Hepatocyte (in vitro differentiated cells): ENCODE data around the gene SH3BGR. TPM values are rescaled to one million over a fixed set of nuclear protein-coding genes. Genes with fewer than 3 reads are reported as not detected.

Source experiments
- DNase-seq: peaks from one replicate; pipeline ENCODE4 v3.0.0-alpha.2; 2016; ENCODE audit warnings: low spot score
- H2AFZ ChIP-seq: fragments of 200-600 bp; sonication (generic); 2 replicates; pipeline ENCODE4 v1.6.0; 2016; ENCODE audit warnings: antibody characterized with exemption, mild to moderate bottlenecking
- H3K27ac ChIP-seq: fragments of 200-600 bp; sonication (generic); 2 replicates; pipeline ENCODE4 v1.5.1; 2016; ENCODE audit warnings: mild to moderate bottlenecking
- H3K27me3 ChIP-seq: fragments of 200-600 bp; sonication (generic); 2 replicates; pipeline ENCODE4 v1.6.1; 2016
- H3K36me3 ChIP-seq: fragments of 200-600 bp; sonication (generic); replicated peaks from 2 replicates; pipeline ENCODE4 v1.5.1; 2016; ENCODE audit warnings: low read depth; ENCODE audit not compliant: insufficient read depth
- H3K4me1 ChIP-seq: fragments of 200-600 bp; sonication (generic); 2 replicates; pipeline ENCODE4 v1.5.1; 2016; ENCODE audit warnings: mild to moderate bottlenecking, moderate library complexity; ENCODE audit not compliant: insufficient read depth
- H3K4me2 ChIP-seq: fragments of 200-600 bp; sonication (generic); 2 replicates; pipeline ENCODE4 v1.6.0; 2016
- H3K4me3 ChIP-seq: fragments of 200-600 bp; sonication (generic); 2 replicates; pipeline ENCODE4 v1.5.1; 2016; ENCODE audit warnings: mild to moderate bottlenecking
- H3K79me2 ChIP-seq: fragments of 200-600 bp; sonication (generic); 2 replicates; pipeline ENCODE4 v1.6.0; 2017; ENCODE audit warnings: mild to moderate bottlenecking
- H3K9me2 ChIP-seq: fragments of 200-600 bp; sonication (generic); replicated peaks from 2 replicates; pipeline ENCODE4 v1.6.0; 2017; ENCODE audit warnings: mild to moderate bottlenecking; ENCODE audit not compliant: insufficient read depth
- H3K9me3 ChIP-seq: fragments of 200-600 bp; sonication (generic); 2 replicates; pipeline ENCODE4 v1.5.1; 2016; ENCODE audit warnings: low read depth, mild to moderate bottlenecking
- H4K20me1 ChIP-seq: fragments of 200-600 bp; sonication (generic); 2 replicates; pipeline ENCODE4 v1.6.0; 2016; ENCODE audit warnings: mild to moderate bottlenecking; ENCODE audit not compliant: insufficient read depth, poor library complexity, severe bottlenecking
- CTCF ChIP-seq: fragments of 200-600 bp; sonication (generic); IDR thresholded peaks from 2 replicates; pipeline ENCODE4 v1.5.1; 2016; ENCODE audit warnings: antibody characterized with exemption, mild to moderate bottlenecking; ENCODE audit not compliant: poor library complexity
- EZH2 ChIP-seq: fragments of 200-600 bp; sonication (generic); IDR thresholded peaks from 2 replicates; pipeline ENCODE4 v1.6.1; 2016; ENCODE audit warnings: antibody characterized with exemption, mild to moderate bottlenecking, borderline replicate concordance
- EZH2phosphoT487 ChIP-seq: fragments of 200-600 bp; sonication (generic); IDR thresholded peaks from one replicate; pipeline ENCODE4 v1.6.1; 2018; ENCODE audit warnings: antibody characterized with exemption, mild to moderate bottlenecking, low read depth, moderate library complexity; ENCODE audit not compliant: unreplicated experiment, severe bottlenecking
- WGBS: methylation state at CpG from one replicate; pipeline ENCODE4 v1.1.6; 2016; ENCODE audit warnings: low lambda C conversion rate; ENCODE audit errors: missing lambda C conversion rate; 5-methylcytosine and 5-hydroxymethylcytosine counted together
- polyA plus RNA-seq: library from polyadenylated mRNA; unstranded; fragments of >200 nt; fragmentation: Nextera tagmentation; extraction: Ambion mirVana; gene quantifications from 2 replicates; pipeline ENCODE4 v1.2.1, GENCODE V29; 2016
- total RNA-seq: library from RNA; depleted of rRNA; stranded (reverse); fragments of >200 nt; gene quantifications from 2 replicates; pipeline ENCODE4 v1.2.3, GENCODE V29; 2014

The SH3BGR gene
- total and polyA plus RNA-seq, 2 experiments from 2014 or later = 1.8 to 2.5 TPM

DNA sequence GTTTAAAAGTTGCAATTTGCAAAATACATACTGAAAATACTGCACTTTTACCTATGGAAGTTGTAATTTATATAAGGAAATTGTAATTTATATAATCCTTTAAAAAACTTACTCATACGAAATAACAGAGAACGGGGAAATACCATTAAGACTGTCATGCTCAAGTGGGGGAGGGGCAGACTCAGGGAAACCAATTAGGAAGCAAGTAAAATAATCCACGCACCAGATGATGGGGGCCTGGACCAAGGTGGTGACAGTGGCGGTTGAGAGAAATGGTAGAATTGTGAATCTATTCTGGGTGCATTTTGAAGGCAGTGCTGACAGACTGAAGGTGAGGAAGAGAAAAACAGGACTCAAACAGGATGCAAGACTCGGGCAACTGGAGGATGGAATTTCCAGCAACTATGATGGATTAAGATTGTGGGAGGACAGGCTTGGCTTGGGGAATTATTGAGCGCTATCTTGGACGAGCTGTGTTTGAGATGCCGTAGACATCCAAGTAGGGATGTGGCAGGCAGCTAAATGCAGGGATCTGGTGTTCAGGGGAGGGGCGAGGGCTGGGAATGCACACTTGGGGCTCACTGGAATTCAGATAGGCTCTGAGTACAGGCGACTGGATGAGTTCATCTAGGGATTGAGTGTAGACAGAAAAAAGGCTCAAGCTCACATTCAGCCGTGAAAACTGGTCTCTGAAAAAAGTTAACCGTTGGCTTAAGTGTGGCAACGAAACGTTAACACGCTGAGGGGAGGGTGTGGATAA, 7.2 kb upstream of the SH3BGR start:
- Histone ChIP-seq H3K27ac (peak overlapping the region; percentile 91), H3K27me3 (no peaks in the 10 kb centered on the region), H4K20me1 (no peaks in the 10 kb centered on the region), H3K9me3 (no peaks in the 10 kb centered on the region), H2AFZ (peak overlapping the region; percentile 85), H3K4me3 (peak overlapping the region; percentile 99), H3K4me1 (peaks cover 5% of the 10 kb centered on the region), H3K9me2 (no peaks in the 10 kb centered on the region), H3K79me2 (no peaks in the 10 kb centered on the region), H3K36me3 (no peaks in the 10 kb centered on the region), H3K4me2 (peak overlapping the region; percentile 95)
- TF ChIP-seq EZH2 (no peak), CTCF (no peak), EZH2phosphoT487 (no peak)
- peak; percentile 66 for DNase-seq
- WGBS = 12% methylated on average over 15 of the region's 15 CpGs

- WGBS = under 1% methylated on average over 80 of the region's 83 CpGs
- DNase-seq = peak; percentile 97
- no peaks in the 10 kb centered on the region for H3K9me3 ChIP-seq
- no peaks in the 10 kb centered on the region for H4K20me1 ChIP-seq
- H3K27ac ChIP-seq = peak within 1 kb of the TSS; percentile 91
- H3K79me2 ChIP-seq = no peaks in the 10 kb centered on the region
- H3K9me2 ChIP-seq = no peaks in the 10 kb centered on the region
- peak within 1 kb of the TSS; percentile 95 for H3K4me2 ChIP-seq
- peak within 1 kb of the TSS; percentile 85 for H2AFZ ChIP-seq
- H3K4me1 ChIP-seq = peaks cover 5% of the 10 kb centered on the region
- no peak for TF ChIP-seq EZH2phosphoT487
- peak; percentile 3 for TF ChIP-seq CTCF
- H3K27me3 ChIP-seq = no peaks in the 10 kb centered on the region
- peak within 1 kb of the TSS; percentile 99 for H3K4me3 ChIP-seq
- H3K36me3 ChIP-seq = no peaks in the 10 kb centered on the region
Measured at GRCh38 chr21:39445321-39446269, 6.2 kb upstream of the SH3BGR start, which contains the start of gene LCA5L. TSS of gene LCA5L (minus strand) at chr21:39445778. CDS start at chr21:39428493, 17,285 bp downstream.

DNA sequence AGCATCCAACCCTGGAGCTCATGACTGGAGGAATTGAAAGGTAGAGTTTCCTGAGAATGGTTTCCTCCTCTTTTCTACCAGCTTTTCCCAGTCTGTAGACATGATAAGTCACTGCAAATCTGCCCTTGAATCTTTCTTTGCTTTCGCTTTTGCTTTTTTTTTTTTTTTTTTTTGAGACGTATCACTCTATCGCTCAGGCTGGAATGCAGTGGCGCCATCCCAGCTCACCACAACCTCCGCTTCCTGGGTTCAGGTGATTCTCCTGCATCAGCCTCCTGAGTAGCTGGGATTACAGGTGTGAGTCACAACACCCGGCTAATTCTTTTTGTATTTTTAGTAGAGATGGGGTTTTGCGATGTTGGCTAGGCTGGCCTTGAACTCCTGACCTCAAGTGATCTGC, 4.5 kb upstream of the SH3BGR start:
- DNase-seq = no peak
- no peaks in the 10 kb centered on the region for H4K20me1 ChIP-seq
- H3K27me3 ChIP-seq = no peaks in the 10 kb centered on the region
- no peaks in the 10 kb centered on the region for H3K9me3 ChIP-seq
- TF ChIP-seq EZH2phosphoT487 (no peak), CTCF (no peak), EZH2 (no peak)
- no peaks in the 10 kb centered on the region for H3K79me2 ChIP-seq
- H3K9me2 ChIP-seq = no peaks in the 10 kb centered on the region
- H2AFZ ChIP-seq = no peak overlapping the region
- H3K27ac ChIP-seq = no peak overlapping the region
- H3K4me3 ChIP-seq = no peak overlapping the region
- peaks cover 5% of the 10 kb centered on the region for H3K4me1 ChIP-seq
- 94% methylated on average over 7 of the region's 7 CpGs for WGBS
- H3K36me3 ChIP-seq = no peaks in the 10 kb centered on the region
- no peak overlapping the region for H3K4me2 ChIP-seq
